ENCODE measurements around the gene CCNY. TPM values are rescaled to one million over a fixed set of nuclear protein-coding genes. Genes with fewer than 3 reads are reported as not detected.
"Not testable (repeated sequence)": the region's sequence is repeated elsewhere in the genome, so short reads cannot be mapped to it uniquely, and the experiment has no call there.

CCNY gene
- polyA plus RNA-seq, 1 experiment = 39.0 TPM

GRCh38 chr10:35536789-35537188 lies 200.5 kb downstream of the CCNY start:
- ChIA-PET CTCF (no interaction called here), POLR2A (no interaction called here)
- no peaks in the 10 kb centered on the region for H3K27me3 ChIP-seq (ENCODE audit: control insufficient read depth, insufficient read depth, low read length)
- peaks cover 12% of the 10 kb centered on the region for H3K36me3 ChIP-seq (ENCODE audit: control insufficient read depth, insufficient read depth, low read length)
- H3K4me3 ChIP-seq (ENCODE audit: low read depth, low read length) = no peak overlapping the region
- TF ChIP-seq CTCF (IDR thresholded peaks at IDR 0.05; ENCODE audit: insufficient read depth, low read depth, low read length) = no peak
- no peak for DNase-seq (ENCODE audit: low read depth)

GRCh38 chr10:35537925-35538324 lies 201.6 kb downstream of the CCNY start:
- DNase-seq (ENCODE audit: low read depth); H3K36me3 ChIP-seq (ENCODE audit: control insufficient read depth, insufficient read depth, low read length); POLR2A ChIA-PET; H3K4me3 ChIP-seq (ENCODE audit: low read depth, low read length); H3K27me3 ChIP-seq (ENCODE audit: control insufficient read depth, insufficient read depth, low read length); CTCF ChIA-PET: not testable (repeated sequence)

GRCh38 chr10:35540296-35541164 lies 204.2 kb downstream of the CCNY start:
- Histone ChIP-seq H3K4me3 (ENCODE audit: low read depth, low read length) (no peak overlapping the region), H3K36me3 (ENCODE audit: control insufficient read depth, insufficient read depth, low read length) (no peaks in the 10 kb centered on the region), H3K27me3 (ENCODE audit: control insufficient read depth, insufficient read depth, low read length) (no peaks in the 10 kb centered on the region)
- DNase-seq (ENCODE audit: low read depth) = no peak
- no peak for TF ChIP-seq CTCF (IDR thresholded peaks at IDR 0.05; ENCODE audit: insufficient read depth, low read depth, low read length)
- ChIA-PET CTCF (interaction anchor here (1.0 to 1.1 kb wide), 2 partner anchors 18 to 23 kb away, joined by 3 read pairs; no protein-coding TSS in a partner anchor), POLR2A (no interaction called here)

- no peaks in the 10 kb centered on the region for H3K36me3 ChIP-seq (ENCODE audit: control insufficient read depth, insufficient read depth, low read length)
- no peaks in the 10 kb centered on the region for H3K27me3 ChIP-seq (ENCODE audit: control insufficient read depth, insufficient read depth, low read length)
- ChIA-PET POLR2A (no interaction called here), CTCF (interaction anchor here (0.5 to 1.1 kb wide), 2 partner anchors 22 to 25 kb away, joined by 3 read pairs; no protein-coding TSS in a partner anchor)
- H3K4me3 ChIP-seq (ENCODE audit: low read depth, low read length) = no peak overlapping the region
- TF ChIP-seq CTCF (IDR thresholded peaks at IDR 0.05; ENCODE audit: insufficient read depth, low read depth, low read length) = no peak
- DNase-seq (ENCODE audit: low read depth) = no peak
Measured at GRCh38 chr10:35541720-35542119, 205.4 kb downstream of the CCNY start.

GRCh38 chr10:35542303-35542702 lies 206.0 kb downstream of the CCNY start:
- ChIA-PET CTCF (no interaction called here), POLR2A (no interaction called here)
- TF ChIP-seq CTCF (IDR thresholded peaks at IDR 0.05; ENCODE audit: insufficient read depth, low read depth, low read length) = no peak
- H3K4me3 ChIP-seq (ENCODE audit: low read depth, low read length) = no peak overlapping the region
- H3K36me3 ChIP-seq (ENCODE audit: control insufficient read depth, insufficient read depth, low read length) = no peaks in the 10 kb centered on the region
- no peak for DNase-seq (ENCODE audit: low read depth)
- no peaks in the 10 kb centered on the region for H3K27me3 ChIP-seq (ENCODE audit: control insufficient read depth, insufficient read depth, low read length)

Measured in BJ (cell line).